Stimulated activated CD4-positive, alpha-beta T cell treated with anti-CD3 and anti-CD28 coated beads, Interleukin-12 subunit alpha, Interleukin-12 subunit beta, amount 100 ng/mL, for 48 hours (primary cell): Measurements from ENCODE around the gene NMNAT3.
"Not testable (repeated sequence)": the region's sequence is repeated elsewhere in the genome, so short reads cannot be mapped to it uniquely, and the experiment has no call there.

Source experiments
- DNase-seq, 3 donors: peaks; one replicate each; pipeline ENCODE4 v3.0.0-alpha.2; 2020; ENCODE audit warnings: low read depth in 2 of 3, low spot score in 1 of 3

NMNAT3 gene

GRCh38 chr3:139639662-139640061 lies 38.1 kb downstream of the NMNAT3 start:
- DNase-seq = no peak

DNA sequence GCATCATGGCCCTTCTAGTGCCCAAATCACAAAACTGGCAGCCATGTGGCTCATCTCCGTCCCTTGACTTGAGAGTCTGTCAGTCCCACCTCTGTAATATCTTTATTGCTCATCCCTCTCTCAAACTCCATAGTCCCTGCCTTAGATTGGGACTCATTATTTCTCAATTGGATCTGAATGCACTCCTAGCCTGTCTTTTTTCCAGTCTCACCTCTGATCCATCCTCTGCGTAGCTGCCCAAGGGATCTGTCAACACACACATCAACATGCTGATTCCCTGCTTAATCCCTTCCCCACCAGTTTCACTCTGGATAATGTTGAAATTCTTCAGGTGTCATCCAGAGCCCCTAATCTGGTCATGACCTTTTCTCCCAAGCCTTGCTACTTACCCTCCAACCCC lies 39.3 kb downstream of the NMNAT3 start:
- no peak for DNase-seq

GRCh38 chr3:139636511-139636910 lies 41.3 kb downstream of the NMNAT3 start:
- no peak for DNase-seq

- DNase-seq = no peak
These were observed 43.6 kb downstream of the NMNAT3 start for GRCh38 chr3:139634111-139634635.

DNA sequence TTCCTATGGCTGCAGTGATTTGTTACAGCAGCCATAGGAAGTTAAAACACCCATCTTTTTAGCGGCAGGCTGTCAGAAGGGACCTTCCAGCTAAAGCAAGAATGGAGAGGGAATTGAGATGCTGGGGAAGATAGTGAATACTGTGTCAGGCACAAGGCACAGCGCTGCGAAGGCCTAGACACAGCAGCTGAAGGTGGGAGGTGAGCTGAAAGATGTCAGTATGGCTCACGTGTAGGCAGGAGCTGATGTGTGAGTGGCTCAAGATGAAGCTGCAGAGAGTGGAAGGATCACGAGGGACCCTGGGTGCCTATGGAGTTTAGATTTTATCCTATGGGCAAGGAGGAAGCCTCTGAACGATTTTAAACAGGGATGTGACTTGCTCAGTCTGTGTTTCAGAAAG lies 44.3 kb downstream of the NMNAT3 start:
- no peak for DNase-seq

- no peak for DNase-seq
These were observed 47.2 kb downstream of the NMNAT3 start for GRCh38 chr3:139630542-139630941.

- no peak for DNase-seq
These were observed 48.7 kb downstream of the NMNAT3 start for GRCh38 chr3:139629033-139629432.

- no peak for DNase-seq
These were observed 50.0 kb downstream of the NMNAT3 start for GRCh38 chr3:139627759-139628158.

DNA sequence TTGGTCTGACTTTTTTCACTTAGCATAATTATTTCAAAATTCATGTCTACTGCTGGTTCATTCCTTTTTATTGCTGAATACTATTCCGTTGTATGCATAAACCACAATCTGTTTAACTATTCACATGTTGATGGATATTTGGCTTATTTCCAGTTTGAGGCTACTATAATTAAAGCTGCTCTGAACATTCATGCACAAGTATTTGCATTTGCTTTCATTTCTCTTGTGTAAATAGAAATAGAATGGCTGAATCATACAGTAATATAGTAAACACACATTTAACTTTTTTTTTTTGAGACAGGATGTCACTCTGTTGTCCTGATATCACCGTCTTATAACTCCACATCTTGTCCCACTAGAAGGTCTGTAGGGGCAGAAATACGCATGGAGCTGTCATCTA lies 57.3 kb downstream of the NMNAT3 start:
- DNase-seq = no peak

GRCh38 chr3:139619484-139619883 lies 58.3 kb downstream of the NMNAT3 start:
- no peak for DNase-seq

- DNase-seq = no peak
These were observed 60.0 kb downstream of the NMNAT3 start for GRCh38 chr3:139617672-139618268.

- no peak for DNase-seq
These were observed 66.2 kb downstream of the NMNAT3 start for GRCh38 chr3:139611528-139611927.

DNA sequence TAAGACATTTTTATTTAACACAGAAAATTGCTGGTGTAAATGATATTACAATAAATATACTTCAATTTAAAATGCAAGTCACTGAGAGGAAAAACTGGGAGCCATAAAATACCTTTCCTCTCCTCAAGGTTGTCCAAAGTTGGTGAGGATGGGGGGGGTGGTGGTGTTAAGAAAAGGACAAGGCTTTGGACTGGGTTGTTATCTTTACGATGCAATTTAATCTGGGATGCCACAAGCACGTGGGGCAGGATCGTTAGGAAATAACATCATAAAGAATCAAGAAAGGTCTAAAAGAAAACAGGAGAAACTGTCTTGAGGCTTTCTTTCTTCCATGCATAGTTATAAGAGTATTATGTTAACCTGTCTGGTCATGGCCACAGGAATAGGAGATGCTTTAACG lies 66.9 kb downstream of the NMNAT3 start:
- DNase-seq = no peak

GRCh38 chr3:139608924-139609323 lies 68.8 kb downstream of the NMNAT3 start:
- DNase-seq = no peak

- DNase-seq = no peak
These were observed 69.7 kb downstream of the NMNAT3 start for GRCh38 chr3:139608108-139608380.

DNA sequence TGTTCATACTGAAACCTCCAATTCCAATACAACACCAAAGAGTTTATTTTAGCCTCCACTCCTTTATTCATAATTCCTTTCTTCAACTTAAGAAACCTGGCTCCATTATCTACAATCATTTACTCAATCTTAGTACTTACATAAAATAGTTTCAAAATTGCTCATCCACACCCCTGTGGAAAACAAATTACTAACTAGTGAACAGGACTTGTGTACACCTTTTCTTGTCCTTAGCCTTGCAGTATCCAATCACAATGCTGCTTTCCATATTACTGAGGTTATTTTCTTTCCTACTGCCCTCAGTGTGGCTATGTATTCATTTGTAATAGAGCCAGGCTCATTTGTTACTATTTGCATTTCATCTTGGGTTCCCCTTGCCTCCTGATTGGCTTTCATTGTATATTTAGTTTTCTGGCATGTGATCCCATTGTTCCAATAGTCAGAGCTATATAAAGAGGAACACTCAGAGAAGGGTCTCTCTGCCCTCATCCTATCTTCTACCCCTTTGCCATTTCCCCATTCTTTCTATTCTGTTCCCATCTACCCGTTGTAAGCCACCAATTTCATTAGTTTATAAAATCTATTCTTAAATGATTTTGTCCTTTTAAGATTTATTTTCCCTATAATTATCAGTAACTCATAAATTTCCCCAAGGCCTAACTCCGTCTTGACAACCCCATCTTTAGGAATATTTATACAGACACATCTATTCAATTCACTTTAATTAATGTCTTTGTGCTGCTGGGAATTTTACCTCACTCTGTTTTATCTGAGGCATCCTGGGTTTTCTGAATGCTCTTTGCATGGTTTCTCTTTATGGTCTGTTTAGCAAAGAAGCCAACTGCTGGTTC lies 70.3 kb downstream of the NMNAT3 start:
- DNase-seq = no peak

- no peak for DNase-seq
These were observed 75.8 kb downstream of the NMNAT3 start for GRCh38 chr3:139602003-139602402.

GRCh38 chr3:139601191-139601961 lies 76.4 kb downstream of the NMNAT3 start:
- no peak for DNase-seq

- DNase-seq = no peak
These were observed 79.8 kb downstream of the NMNAT3 start for GRCh38 chr3:139597947-139598346.

DNA sequence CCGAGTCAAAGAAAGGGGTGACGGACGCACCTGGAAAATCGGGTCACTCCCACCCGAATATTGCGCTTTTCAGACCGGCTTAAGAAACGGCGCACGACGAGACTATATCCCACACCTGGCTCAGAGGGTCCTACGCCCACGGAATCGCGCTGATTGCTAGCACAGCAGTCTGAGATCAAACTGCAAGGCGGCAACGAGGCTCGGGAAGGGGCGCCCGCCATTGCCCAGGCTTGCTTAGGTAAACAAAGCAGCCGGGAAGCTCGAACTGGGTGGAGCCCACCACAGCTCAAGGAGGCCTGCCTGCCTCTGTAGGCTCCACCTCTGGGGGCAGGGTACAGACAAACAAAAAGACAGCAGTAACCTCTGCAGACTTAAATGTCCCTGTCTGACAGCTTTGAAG lies 86.6 kb downstream of the NMNAT3 start:
- DNase-seq = not testable (repeated sequence)

- DNase-seq = no peak
These were observed 89.3 kb downstream of the NMNAT3 start for GRCh38 chr3:139588450-139588849.

GRCh38 chr3:139587797-139588196 lies 90.0 kb downstream of the NMNAT3 start:
- no peak for DNase-seq
